Vagina (tissue), 2 donors: Measurements from ENCODE around the gene PADI6. TPM values are rescaled to one million over a fixed set of nuclear protein-coding genes. Genes with fewer than 3 reads are reported as not detected.

ENCODE experiments used
- DNase-seq, 2 donors: peaks; one replicate each; pipeline ENCODE4 v3.0.0-alpha.2; 2017; ENCODE audit errors: extremely low spot score in 2 of 2
- H3K27ac ChIP-seq: fragments of 200-600 bp; sonication (generic); one replicate; pipeline ENCODE4 v1.5.1; 2019
- H3K27me3 ChIP-seq: fragments of 200-600 bp; sonication (generic); one replicate; pipeline ENCODE4 v1.5.1; 2019
- H3K36me3 ChIP-seq, 2 donors: fragments of 200-600 bp; sonication (generic); one replicate each; pipeline ENCODE4 v1.5.1; 2017 to 2019
- H3K4me1 ChIP-seq: fragments of 200-600 bp; sonication (generic); one replicate; pipeline ENCODE4 v1.5.1; 2019
- H3K4me3 ChIP-seq, 2 donors: fragments of 200-600 bp; sonication (generic); 1 replicate in 1 of 2; 2 replicates in 1 of 2; pipeline ENCODE4 v1.5.1; 2016 to 2019
- H3K9me3 ChIP-seq: fragments of 200-600 bp; sonication (generic); one replicate; pipeline ENCODE4 v1.5.1; 2019
- CTCF ChIP-seq, 3 experiments: fragments of 450-650 bp in 2 of 3; fragments of 200-600 bp in 1 of 3; sonication (generic) in 1 of 3; IDR thresholded peaks; one replicate each; pipeline ENCODE4 v1.5.1; 2017 to 2019; ENCODE audit warnings: antibody characterized with exemption in 3 of 3, mild to moderate bottlenecking in 2 of 3, moderate library complexity in 2 of 3
- POLR2A ChIP-seq, 2 donors: fragments of 450-650 bp; IDR thresholded peaks; one replicate each; pipeline ENCODE4 v1.6.1; 2017; ENCODE audit warnings: antibody characterized with exemption in 2 of 2, mild to moderate bottlenecking in 2 of 2, moderate library complexity in 2 of 2
- POLR2AphosphoS5 ChIP-seq, 2 donors: sonication (generic); formaldehyde crosslinking; IDR thresholded peaks; one replicate each; pipeline ENCODE4 v1.9.0; 2017; ENCODE audit warnings: antibody characterized with exemption in 2 of 2, mild to moderate bottlenecking in 2 of 2, low read depth in 1 of 2; ENCODE audit not compliant: insufficient read depth in 1 of 2
- intact Hi-C: fragments of 100-400 bp; cut with DNase I; formaldehyde crosslinking; loops from one replicate; pipeline ENCODE4 v1.15.1; 2023
- total RNA-seq: library from RNA; depleted of rRNA; stranded (reverse); fragments of >200 nt; gene quantifications from one replicate; pipeline ENCODE4 v1.2.3, GENCODE V29; 2016

PADI6 gene
- total RNA-seq, 1 donor from 2014 or later = not detected

- no peak overlapping the region for H3K4me3 ChIP-seq
- intact Hi-C loops = no loop called here
These were observed 51.8 kb downstream of the PADI6 start for GRCh38 chr1:17423781-17424245.

GRCh38 chr1:17425806-17426600, 54.0 kb downstream of the PADI6 start:
- H3K9me3 ChIP-seq = no peaks in the 10 kb centered on the region
- peaks cover 0 to 68% of the 10 kb centered on the region in 2 donors for H3K36me3 ChIP-seq
- TF ChIP-seq CTCF (IDR thresholded peaks at IDR 0.05) (no peak), POLR2AphosphoS5 (IDR thresholded peaks at IDR 0.05; ENCODE audit: insufficient read depth in 1 of 2, low read depth in 1 of 2) (no peak), POLR2A (IDR thresholded peaks at IDR 0.05) (no peak)
- no peak overlapping the region for H3K27ac ChIP-seq
- no peak for DNase-seq
- H3K4me1 ChIP-seq = peaks cover 5% of the 10 kb centered on the region
- no peaks in the 10 kb centered on the region for H3K27me3 ChIP-seq
- H3K4me3 ChIP-seq = no peak overlapping the region
- intact Hi-C loops = no loop called here

More at GRCh38 chr1:17423781-17424245, 51.8 kb downstream of the PADI6 start:
- no peak overlapping the region for H3K27ac ChIP-seq
- H3K9me3 ChIP-seq = no peaks in the 10 kb centered on the region
- TF ChIP-seq POLR2A (IDR thresholded peaks at IDR 0.05) = no peak
- no peak for TF ChIP-seq CTCF (IDR thresholded peaks at IDR 0.05)
- TF ChIP-seq POLR2AphosphoS5 (IDR thresholded peaks at IDR 0.05; ENCODE audit: insufficient read depth in 1 of 2, low read depth in 1 of 2) = no peak
- peaks cover 5% of the 10 kb centered on the region for H3K4me1 ChIP-seq
- no peaks in the 10 kb centered on the region for H3K27me3 ChIP-seq
- peaks cover 0 to 75% of the 10 kb centered on the region in 2 donors for H3K36me3 ChIP-seq
- DNase-seq = no peak

GRCh38 chr1:17427696-17428660, 56.0 kb downstream of the PADI6 start:
- H3K27me3 ChIP-seq = no peaks in the 10 kb centered on the region

GRCh38 chr1:17429183-17429582, 57.2 kb downstream of the PADI6 start:
- TF ChIP-seq CTCF (IDR thresholded peaks at IDR 0.05) (no peak), POLR2A (IDR thresholded peaks at IDR 0.05) (no peak), POLR2AphosphoS5 (IDR thresholded peaks at IDR 0.05; ENCODE audit: insufficient read depth in 1 of 2, low read depth in 1 of 2) (no peak)
- Histone ChIP-seq H3K27me3 (no peaks in the 10 kb centered on the region), H3K4me3 (no peak overlapping the region), H3K4me1 (no peaks in the 10 kb centered on the region), H3K36me3 (peaks cover 0 to 49% of the 10 kb centered on the region in 2 donors), H3K27ac (no peak overlapping the region), H3K9me3 (no peaks in the 10 kb centered on the region)
- DNase-seq = no peak
- intact Hi-C loops = no loop called here

More at GRCh38 chr1:17427696-17428660, 56.0 kb downstream of the PADI6 start:
- Histone ChIP-seq H3K9me3 (no peaks in the 10 kb centered on the region), H3K4me1 (peaks cover 5% of the 10 kb centered on the region), H3K36me3 (peaks cover 0 to 57% of the 10 kb centered on the region in 2 donors), H3K27ac (no peak overlapping the region), H3K4me3 (no peak overlapping the region)
- intact Hi-C loops = no loop called here
- no peak for DNase-seq
- TF ChIP-seq CTCF (IDR thresholded peaks at IDR 0.05) = no peak
- TF ChIP-seq POLR2AphosphoS5 (IDR thresholded peaks at IDR 0.05; ENCODE audit: insufficient read depth in 1 of 2, low read depth in 1 of 2) = no peak
